Activated T-helper 1 cell treated with anti-CD3 and anti-CD28 coated beads, Interleukin-2, amount 50 U/mL, for 16 hours (primary cell): ENCODE measurements around the gene NUP155.
"Not testable (repeated sequence)": the region's sequence is repeated elsewhere in the genome, so short reads cannot be mapped to it uniquely, and the experiment has no call there.

Experiments used
- DNase-seq, 2 donors: peaks; one replicate each; pipeline ENCODE4 v3.0.0-alpha.2; 2020; ENCODE audit warnings: low read depth in 1 of 2, low spot score in 1 of 2

NUP155 gene

DNA sequence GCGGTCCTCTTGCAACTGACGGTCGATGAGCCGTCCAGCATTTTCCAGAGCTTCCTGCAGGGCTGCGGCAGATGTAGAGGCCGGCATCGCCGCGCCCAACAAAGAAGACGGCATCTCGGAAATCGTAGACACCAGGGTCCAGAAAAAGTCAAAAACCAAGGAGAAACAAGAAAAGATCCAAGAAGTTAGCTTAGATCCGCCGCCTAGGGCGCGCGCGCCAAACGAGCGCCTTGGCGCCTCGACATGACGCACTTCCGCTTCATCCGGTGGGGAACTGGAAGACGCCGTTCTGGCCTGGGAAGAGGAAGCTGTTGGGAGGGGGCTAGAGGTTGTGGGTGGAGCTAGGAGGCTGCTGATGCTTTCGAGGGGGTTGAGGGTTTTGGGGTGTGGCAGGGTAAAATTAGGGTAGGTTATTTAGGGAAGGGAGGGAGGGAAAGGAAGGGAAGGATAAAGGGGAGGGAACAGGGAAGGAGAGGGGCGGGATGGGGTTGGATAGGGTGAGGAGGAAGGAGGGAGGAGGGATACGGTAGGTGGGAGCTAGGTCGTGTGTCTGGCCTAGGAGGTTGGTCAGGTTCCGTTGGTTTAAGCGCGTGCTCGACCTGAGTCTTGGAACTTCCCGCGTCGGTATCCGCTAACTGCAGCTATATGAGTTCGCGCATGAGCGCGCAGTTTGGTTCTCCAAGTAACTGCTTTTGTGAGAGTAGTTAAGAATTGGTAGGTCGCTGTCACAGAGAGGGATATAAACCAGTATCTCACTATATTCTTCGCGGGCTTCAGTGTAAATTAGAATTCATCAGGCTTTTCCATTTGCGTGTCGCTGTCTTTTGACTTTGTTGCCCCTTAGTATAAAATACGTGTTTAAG, at the start of gene NUP155:
TSS of gene NUP155 (minus strand) at position 243 of the 863 bp plus-strand sequence. CDS start at position 114, 129 bp downstream.
- DNase-seq = peak; percentile 76 to 80

GRCh38 chr5:37417347-37417746, 46.4 kb upstream of the NUP155 start:
- no peak for DNase-seq

DNA sequence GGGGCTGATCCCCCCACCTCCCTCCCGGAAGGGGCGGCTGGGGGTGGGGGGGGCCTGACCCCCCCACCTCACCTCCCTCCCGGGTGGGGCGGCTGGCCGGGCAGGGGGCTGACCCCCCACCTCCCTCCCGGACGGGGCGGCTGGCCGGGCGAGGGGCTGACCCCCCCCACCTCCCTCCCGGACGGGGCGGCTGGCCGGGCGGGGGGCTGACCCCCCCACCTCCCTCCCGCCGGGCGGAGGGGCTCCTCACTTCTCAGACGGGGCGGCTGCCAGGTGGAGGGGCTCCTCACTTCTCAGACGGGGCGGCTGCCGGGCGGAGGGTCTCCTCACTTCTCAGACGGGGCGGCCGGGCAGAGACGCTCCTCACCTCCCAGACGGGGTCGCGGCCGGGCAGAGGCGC, 44.5 kb upstream of the NUP155 start:
- DNase-seq = not testable (repeated sequence)

- no peak for DNase-seq
These were observed 41.6 kb upstream of the NUP155 start for GRCh38 chr5:37412515-37412914.

DNA sequence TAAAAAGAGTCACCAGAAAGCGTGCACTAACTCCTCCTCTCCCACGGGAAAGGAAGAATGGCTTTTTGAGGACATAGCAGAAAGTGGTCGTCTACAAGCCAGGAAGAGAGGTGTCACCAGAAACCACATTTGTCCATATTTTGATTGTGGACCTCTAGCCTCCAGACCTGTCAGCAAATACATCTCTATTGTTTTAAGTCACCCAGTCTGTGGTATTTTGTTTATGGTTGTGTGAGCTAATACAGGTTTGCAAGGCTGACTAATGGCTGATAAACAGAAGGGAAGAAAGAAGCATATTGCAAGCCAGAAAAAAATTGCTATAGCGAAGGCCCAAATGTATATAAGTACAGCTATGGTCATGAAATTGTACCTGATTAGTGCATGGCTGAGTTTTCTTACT, 29.6 kb upstream of the NUP155 start:
- no peak for DNase-seq

- no peak for DNase-seq
These were observed 25.4 kb upstream of the NUP155 start for GRCh38 chr5:37396352-37396751.

GRCh38 chr5:37391591-37391990, 20.7 kb upstream of the NUP155 start:
- DNase-seq = no peak

GRCh38 chr5:37379100-37379628, 8.3 kb upstream of the NUP155 start, which contains the start of gene WDR70:
Gene WDR70 (plus strand): TSS chr5:37379318. CDS start chr5:37379368, 50 bp downstream.
- DNase-seq = peak; percentile 57 to 71

DNA sequence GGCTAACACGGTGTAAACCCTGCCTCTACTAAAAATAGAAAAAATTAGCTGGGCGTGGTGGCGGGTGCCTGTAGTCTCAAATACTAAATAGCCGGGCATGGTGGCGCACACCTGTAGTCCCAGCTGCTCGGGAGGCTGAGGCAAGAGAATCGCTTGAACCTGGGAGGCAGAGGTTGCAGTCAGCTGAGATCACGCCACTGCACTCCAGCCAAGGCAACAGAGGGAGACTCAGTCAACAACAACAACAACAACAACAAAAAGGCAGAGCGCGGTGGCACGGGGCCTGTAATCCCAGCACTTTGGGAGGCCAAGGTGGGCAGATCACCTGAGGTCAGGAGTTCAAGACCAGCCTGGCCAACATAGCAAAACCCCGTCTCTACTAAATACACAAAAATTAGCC, 7.2 kb upstream of the NUP155 start:
- DNase-seq = not testable (repeated sequence)

DNA sequence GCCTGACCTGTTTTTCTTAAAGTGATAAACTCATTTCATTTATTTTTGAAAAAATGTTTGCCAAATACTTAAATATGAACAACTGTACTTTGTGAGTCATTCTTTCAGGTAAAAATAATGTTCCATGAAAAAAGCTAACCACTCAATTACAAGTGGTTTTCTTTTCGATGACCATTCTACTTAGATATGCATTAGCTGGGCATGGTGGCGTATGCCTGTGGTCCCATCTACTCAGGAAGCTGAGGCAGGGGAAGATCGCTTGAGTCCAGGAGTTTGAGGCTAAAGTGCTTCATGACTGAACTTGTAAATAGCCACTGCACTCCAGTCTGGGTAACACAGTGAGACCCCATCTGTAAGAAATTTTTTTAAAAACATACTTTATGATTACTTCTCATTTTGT, 4.2 kb upstream of the NUP155 start:
- DNase-seq = no peak

- no peak for DNase-seq
These were observed 399 bp downstream of the NUP155 start for GRCh38 chr5:37370550-37370863.

GRCh38 chr5:37355161-37355560, 15.7 kb downstream of the NUP155 start:
- DNase-seq = no peak

GRCh38 chr5:37342741-37343140, 28.2 kb downstream of the NUP155 start:
- DNase-seq = not testable (repeated sequence)

DNA sequence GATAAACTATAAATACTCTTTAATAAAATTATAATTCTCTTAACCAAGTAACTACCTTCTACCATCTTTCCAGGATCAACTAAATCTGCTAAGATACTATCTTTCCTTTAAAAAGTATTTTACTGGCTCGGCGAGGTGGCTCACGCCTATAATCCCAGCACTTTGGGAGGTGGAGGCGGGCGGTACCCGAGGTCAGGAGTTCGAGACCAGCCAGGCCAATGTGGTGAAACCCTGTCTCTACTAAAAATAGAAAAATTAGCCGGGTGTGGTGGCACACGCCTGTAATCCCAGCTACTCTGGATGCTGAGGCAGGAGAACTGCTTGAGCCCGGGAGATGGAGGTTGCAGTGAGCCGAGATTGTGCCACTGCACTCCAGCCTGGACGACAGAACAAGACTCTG, 36.2 kb downstream of the NUP155 start:
- DNase-seq = not testable (repeated sequence)

DNA sequence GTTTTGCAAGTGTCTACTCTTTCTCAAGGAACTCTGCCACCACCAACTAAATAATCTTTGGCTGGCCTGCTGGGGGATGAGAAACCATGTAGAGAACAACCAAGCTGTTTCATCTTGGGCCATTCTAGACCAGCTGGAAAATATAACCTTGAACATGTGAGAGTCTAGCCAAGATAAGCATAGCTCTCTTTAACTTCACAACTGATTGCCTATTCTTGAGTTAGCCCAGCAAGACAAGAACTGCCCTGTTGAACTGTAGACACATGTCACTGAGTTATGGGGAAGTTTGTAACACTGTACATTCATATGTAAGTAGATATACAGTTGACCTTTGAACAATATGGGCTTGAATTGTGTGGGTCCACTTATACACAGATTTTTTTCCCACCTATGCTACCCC, 44.4 kb downstream of the NUP155 start:
- no peak for DNase-seq

DNA sequence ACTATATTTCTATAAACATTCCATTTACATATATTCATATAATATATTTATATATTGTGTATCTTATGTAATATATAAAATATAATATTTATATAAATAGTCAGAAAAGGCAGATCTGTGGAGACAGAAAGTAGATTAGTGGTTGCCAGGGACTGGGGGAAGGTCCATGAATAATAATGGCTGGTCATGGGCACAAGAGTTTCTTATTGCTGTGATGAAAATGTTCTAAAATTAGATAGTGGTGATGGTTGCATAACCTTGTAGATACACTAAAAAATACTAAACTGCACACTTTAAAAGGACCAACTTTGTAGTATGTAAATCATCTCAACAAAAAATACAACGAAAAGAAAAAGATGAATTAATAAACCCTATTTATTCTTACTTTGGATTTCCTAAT, 47.3 kb downstream of the NUP155 start:
- DNase-seq = no peak

DNA sequence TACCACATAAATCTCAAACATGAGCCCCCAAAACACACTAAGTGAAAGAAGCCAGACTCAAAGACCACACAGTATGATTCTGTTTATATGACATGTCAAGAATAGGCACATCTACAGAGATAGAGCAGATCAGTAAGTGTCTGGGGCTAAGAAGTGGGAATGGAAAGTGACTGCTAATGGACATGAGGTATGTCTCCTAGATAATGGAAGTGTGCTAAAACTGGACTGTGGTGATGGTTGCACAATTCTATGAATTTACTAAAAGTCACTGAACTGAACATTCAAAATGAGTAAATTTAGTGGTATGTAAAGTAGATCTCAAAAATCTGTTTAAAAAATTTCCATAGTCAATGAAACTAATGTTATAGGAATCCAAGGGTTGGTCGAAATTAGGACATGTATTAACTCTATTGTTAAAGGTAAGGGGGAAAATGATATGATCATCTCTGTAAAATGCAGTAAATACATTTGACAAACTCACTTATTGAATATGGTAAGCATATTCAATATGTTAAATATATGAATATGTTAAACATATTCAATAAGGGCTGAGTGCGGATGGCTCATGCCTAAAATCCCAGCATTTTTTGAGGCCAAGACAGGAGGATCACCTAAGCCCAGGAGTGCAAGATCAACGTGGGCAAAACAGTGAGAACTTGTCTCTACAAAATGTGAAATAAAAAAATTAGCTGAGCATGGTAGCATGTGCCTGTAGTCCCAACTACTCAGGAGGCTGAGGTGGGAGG, 51.7 kb downstream of the NUP155 start:
- no peak for DNase-seq

DNA sequence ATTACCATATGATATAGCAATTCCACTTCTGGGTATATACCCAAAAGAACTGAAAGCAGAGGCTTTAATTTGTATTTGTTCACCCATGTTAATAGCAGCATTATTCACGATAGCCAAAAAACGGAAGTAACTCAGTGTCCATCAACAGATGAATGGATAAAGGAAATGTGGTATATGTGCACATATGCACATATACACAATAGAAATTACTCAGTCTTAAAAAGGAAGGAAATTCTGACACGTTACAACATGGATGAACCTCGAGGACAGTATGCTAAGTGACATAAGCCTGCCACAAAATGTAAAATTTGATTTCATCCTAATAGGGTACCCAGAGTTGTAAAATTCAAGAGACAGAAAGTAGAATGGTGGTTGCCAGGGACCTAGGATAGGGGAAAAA, 54.9 kb downstream of the NUP155 start:
- no peak for DNase-seq

- DNase-seq = no peak
These were observed 60.5 kb downstream of the NUP155 start for GRCh38 chr5:37310360-37310759.

DNA sequence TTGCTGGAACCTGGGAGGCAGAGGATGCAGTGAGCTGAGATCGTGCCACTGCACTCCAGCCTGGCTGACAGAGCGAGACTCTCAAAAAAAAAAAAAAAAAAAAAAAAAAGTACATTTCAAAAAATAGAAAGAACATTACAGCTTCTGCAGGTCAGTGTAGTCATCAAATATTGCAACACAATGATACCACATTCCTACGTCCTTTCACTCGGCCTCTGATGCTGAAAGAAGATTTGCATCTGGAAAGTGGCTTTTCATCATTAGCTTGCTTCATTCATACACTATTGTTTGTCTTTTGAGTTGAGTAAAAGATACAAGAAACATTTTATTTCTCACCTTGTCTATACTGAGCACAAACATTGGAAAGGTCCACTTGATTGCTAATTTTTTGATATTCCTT, 62.1 kb downstream of the NUP155 start:
- DNase-seq = no peak

DNA sequence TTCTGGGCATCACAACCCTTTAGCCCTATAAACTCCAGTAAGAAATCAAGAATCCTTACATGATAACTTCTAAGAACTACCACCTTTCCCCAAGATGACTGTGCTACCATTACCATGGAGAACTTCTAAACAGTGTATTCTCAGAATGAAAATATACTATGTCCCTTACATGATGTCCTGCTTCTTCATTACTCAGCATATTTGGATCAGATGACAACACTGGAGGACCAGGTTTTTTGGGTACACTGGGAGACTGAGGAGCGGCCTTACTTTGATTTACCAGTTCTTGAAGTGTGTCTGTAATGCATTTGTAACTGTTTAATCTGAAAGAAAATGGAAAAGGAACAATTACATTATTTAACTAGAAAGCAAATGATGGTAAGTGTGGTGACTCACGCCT, 66.0 kb downstream of the NUP155 start:
- DNase-seq = no peak

GRCh38 chr5:37296313-37296712, 74.6 kb downstream of the NUP155 start:
- DNase-seq = not testable (repeated sequence)
